Epithelial cell of proximal tubule (primary cell): ENCODE measurements around the gene SCP2D1. TPM values are rescaled to one million over a fixed set of nuclear protein-coding genes. Genes with fewer than 3 reads are reported as not detected.

Source experiments
- DNase-seq: peaks from one replicate; pipeline ENCODE4 v3.0.0-alpha.2; 2011; ENCODE audit warnings: low read depth
- H3K4me3 ChIP-seq: 2 replicates; pipeline ENCODE4 v1.5.1; 2011; ENCODE audit warnings: low read depth, mild to moderate bottlenecking, low read length
- total RNA-seq: library from RNA; depleted of rRNA; stranded (reverse); fragments of >200 nt; gene quantifications from 2 replicates; pipeline ENCODE4 v1.2.3, GENCODE V29; 2015
- TF ChIP-seq, protein P1 (sequence below): conservative IDR thresholded peaks from 2 replicates; pipeline ENCODE4 v1.5.1; 2012; ENCODE audit warnings: low read depth, mild to moderate bottlenecking, low read length

SCP2D1 gene
- total RNA-seq, 1 donor from 2014 or later = not detected

DNA sequence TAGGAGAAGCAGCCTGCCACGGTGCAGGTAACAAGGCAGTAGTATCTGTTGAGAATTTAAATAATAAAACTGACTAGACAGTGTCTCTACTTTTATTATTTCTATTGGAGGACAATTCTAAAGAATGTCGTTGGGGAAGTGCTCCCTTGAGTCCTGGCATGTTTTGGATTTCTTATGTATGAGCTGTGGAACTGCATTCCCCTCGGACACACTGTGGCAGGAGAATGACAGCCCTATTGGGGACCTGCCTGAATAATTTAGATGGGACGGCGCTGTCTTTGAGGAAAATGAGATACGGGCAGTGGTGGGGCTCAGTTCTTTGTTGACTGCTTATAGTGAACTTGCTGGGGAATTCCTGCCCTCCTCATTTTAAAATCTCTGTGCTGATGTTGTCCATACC lies 2.4 kb upstream of the SCP2D1 start:
- TF ChIP-seq, protein P1, sequence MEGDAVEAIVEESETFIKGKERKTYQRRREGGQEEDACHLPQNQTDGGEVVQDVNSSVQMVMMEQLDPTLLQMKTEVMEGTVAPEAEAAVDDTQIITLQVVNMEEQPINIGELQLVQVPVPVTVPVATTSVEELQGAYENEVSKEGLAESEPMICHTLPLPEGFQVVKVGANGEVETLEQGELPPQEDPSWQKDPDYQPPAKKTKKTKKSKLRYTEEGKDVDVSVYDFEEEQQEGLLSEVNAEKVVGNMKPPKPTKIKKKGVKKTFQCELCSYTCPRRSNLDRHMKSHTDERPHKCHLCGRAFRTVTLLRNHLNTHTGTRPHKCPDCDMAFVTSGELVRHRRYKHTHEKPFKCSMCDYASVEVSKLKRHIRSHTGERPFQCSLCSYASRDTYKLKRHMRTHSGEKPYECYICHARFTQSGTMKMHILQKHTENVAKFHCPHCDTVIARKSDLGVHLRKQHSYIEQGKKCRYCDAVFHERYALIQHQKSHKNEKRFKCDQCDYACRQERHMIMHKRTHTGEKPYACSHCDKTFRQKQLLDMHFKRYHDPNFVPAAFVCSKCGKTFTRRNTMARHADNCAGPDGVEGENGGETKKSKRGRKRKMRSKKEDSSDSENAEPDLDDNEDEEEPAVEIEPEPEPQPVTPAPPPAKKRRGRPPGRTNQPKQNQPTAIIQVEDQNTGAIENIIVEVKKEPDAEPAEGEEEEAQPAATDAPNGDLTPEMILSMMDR = no peak
- no peak for DNase-seq
- H3K4me3 ChIP-seq = no peak overlapping the region

DNA sequence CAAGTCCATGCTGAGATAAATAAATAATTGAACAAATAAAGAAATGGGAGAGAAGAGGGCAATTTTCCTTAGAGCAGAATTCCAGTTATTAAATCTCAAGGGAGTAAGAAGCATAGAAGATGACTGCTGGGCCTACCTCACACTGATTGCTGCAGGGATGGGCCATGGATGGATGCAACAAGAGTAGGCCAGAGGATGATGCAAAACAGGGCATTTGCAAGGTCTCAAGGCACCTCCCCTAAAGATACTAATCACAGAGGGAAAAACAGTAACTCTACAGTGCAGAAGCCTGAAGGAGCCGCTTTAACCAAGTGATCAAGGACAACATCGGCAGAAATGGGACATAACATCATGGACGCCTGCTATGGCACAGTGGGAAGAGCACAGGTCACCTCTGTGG lies 1.7 kb upstream of the SCP2D1 start:
- DNase-seq = no peak
- no peak overlapping the region for H3K4me3 ChIP-seq
- TF ChIP-seq, protein P1 = no peak

DNA sequence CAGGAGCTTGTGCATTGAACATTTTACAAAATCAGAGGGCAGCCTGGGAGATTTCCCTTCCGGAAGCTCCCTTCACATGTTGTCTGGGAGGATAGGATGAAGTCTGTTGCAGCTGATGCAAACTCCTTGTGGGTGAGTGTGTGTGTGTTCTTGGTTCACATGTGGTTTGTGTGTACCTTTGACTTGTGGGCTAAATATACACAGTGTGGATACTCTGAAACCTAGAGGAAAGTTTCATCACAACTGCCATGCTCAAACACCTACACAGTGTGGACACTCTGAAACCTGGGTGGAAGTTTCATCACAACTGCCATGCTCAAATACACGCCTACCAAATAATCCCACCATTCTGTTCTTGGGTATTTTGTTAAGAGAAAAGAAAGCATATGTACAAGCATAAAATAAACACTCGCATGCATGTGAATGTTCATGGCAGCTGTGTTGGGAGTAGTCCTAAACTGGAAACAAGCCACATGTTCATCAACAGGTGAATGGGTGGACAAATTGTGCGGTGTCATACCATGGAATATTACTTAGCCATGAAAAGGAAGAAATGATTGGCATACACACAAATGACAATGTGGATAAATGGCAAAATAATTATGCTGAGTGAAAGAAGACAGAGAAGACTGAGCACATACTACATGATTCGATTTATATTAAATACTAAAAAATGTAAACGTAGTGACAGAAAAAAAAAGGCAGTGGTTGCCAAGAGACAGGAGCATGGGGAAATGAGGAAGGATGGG lies 1.8 kb downstream of the SCP2D1 start:
- DNase-seq = no peak
- no peak overlapping the region for H3K4me3 ChIP-seq
- TF ChIP-seq, protein P1 = no peak

DNA sequence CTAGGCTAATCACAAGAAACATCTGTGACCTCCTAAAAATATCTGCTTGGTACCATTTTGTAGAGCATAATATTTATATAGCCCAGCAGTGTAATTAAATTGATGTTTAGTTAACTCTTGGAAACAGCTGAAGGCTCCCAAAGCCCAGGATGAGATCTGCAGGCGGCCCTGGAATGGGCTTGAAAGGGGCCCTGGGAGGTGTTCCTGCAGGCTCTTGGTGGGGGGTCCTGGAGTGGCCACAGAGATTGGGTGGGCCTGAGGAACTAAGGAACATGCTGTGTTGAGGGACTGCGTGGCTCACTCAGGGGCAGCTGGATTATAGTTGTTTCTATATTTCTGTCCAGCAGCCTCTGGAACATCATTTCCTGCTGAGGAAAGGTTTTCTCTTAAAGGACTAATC lies 9.2 kb downstream of the SCP2D1 start:
- no peak for DNase-seq
- TF ChIP-seq, protein P1 = no peak
- no peak overlapping the region for H3K4me3 ChIP-seq

DNA sequence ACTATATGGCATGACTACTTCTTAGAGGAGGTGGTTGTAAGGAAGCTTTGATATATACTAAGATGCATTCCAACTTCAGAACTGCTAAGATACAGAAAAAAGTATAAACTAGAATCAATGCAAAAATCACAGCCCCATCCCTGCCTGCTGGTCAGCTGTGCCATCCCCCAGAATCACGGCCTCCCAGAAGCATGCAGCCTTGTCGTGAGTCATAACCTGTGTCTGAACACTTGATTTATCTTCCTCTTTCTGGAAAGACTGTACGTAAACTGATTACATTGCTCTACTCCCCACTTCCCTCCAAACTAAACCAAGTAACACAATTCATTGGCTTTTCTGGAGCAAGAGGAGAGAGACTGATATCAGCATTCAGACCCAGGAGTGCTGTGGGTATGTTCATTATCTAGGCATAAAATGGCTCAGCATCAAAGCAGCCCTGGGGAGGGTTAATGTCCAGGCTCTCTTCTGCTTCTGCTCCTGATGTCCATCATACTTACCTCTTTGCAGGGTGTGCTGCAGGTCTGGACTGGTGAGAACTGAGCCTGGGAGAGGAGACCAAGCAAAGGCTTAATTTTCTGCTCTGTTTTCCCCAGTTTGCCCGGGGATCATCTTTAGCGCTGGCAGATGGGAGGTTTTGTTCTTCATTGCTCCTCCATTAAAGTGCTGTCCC lies 18.4 kb downstream of the SCP2D1 start:
- TF ChIP-seq, protein P1 = no peak
- H3K4me3 ChIP-seq = no peak overlapping the region
- no peak for DNase-seq

DNA sequence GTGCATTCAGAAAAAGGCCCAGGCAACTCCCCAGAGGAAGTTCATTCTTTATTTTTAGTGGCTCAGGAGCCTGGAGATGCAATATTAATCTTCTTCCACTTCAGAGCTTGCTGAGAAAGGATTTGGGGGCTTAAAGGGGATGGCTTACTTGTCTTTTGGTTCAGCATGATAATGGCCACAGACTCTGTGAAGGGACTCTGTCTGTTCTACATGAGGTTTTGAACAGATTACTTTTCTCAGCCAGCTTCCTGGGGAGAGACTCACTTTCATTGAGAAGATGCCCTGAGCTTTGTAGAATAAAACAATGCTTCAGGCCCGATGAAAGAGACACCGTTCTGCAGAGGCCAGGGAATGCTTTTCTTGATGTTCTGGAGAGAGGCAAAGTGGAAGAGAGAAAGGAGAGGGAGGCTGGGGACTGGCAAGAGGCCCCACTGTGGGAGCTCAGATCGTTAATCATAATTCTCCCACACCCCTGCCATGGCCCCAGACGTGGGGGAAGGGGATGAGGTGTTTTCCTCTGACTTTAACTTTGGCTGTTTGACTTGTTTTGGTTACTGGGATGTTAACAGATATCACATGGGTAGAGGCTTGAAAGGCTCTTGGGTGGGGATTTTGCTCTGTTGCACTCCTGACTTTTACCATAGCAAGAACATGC lies 19.1 kb downstream of the SCP2D1 start:
- no peak overlapping the region for H3K4me3 ChIP-seq
- TF ChIP-seq, protein P1 = no peak
- no peak for DNase-seq
